Neural progenitor cell (in vitro differentiated cells): ENCODE results near the gene PPP4R1. TPM values are rescaled to one million over a fixed set of nuclear protein-coding genes. Genes with fewer than 3 reads are reported as not detected.

Experiments
- DNase-seq: peaks from one replicate; pipeline ENCODE4 v3.0.0-alpha.2; 2016; ENCODE audit warnings: low spot score
- H2AFZ ChIP-seq: fragments of 200-600 bp; sonication (generic); replicated peaks from 2 replicates; pipeline ENCODE4 v1.6.1; 2016; ENCODE audit warnings: antibody characterized with exemption
- H3F3A ChIP-seq: fragments of 200-600 bp; sonication (generic); 2 replicates; pipeline ENCODE4 v1.6.1; 2016; ENCODE audit warnings: antibody characterized with exemption, low read depth
- H3K27ac ChIP-seq: fragments of 200-600 bp; sonication (generic); 2 replicates; pipeline ENCODE4 v1.5.1; 2016; ENCODE audit warnings: mild to moderate bottlenecking
- H3K27me3 ChIP-seq: fragments of 200-600 bp; sonication (generic); 2 replicates; pipeline ENCODE4 v1.6.1; 2016; ENCODE audit warnings: mild to moderate bottlenecking, moderate library complexity
- H3K36me3 ChIP-seq: fragments of 200-600 bp; sonication (generic); 2 replicates; pipeline ENCODE4 v1.5.1; 2016
- H3K4me1 ChIP-seq: fragments of 200-600 bp; sonication (generic); 2 replicates; pipeline ENCODE4 v1.6.1; 2016; ENCODE audit warnings: mixed run types
- H3K4me2 ChIP-seq: fragments of 200-600 bp; sonication (generic); 2 replicates; pipeline ENCODE4 v1.6.1; 2016
- H3K4me3 ChIP-seq: fragments of 200-600 bp; sonication (generic); 2 replicates; pipeline ENCODE4 v1.5.1; 2016
- H3K79me2 ChIP-seq: fragments of 200-600 bp; sonication (generic); 2 replicates; pipeline ENCODE4 v1.6.1; 2016; ENCODE audit warnings: low read depth
- H3K9ac ChIP-seq: fragments of 200-600 bp; sonication (generic); 2 replicates; pipeline ENCODE4 v1.6.1; 2016
- H3K9me3 ChIP-seq: fragments of 200-600 bp; sonication (generic); 2 replicates; pipeline ENCODE4 v1.5.1; 2016; ENCODE audit warnings: low read depth
- H4K20me1 ChIP-seq: fragments of 200-600 bp; sonication (generic); 2 replicates; pipeline ENCODE4 v1.6.1; 2016; ENCODE audit warnings: low read depth
- H3K27ac Mint-ChIP-seq: 3 replicates; pipeline ENCODE4 v1.8.0; 2021; ENCODE audit warnings: mixed read lengths
- H3K27me3 Mint-ChIP-seq: 2 replicates; pipeline ENCODE4 v1.8.0; 2022; ENCODE audit warnings: low read depth, mild to moderate bottlenecking, inconsistent platforms, moderate library complexity, mixed read lengths; ENCODE audit not compliant: insufficient read depth
- H3K36me3 Mint-ChIP-seq: 3 replicates; pipeline ENCODE4 v1.8.0; 2021; ENCODE audit warnings: mixed read lengths
- H3K4me1 Mint-ChIP-seq: 3 replicates; pipeline ENCODE4 v1.8.0; 2021; ENCODE audit warnings: mixed read lengths
- H3K4me3 Mint-ChIP-seq: 3 replicates; pipeline ENCODE4 v1.8.0; 2021; ENCODE audit warnings: mild to moderate bottlenecking, moderate library complexity, mixed read lengths
- H3K9me3 Mint-ChIP-seq: 3 replicates; pipeline ENCODE4 v1.8.0; 2020; ENCODE audit warnings: mixed read lengths
- EZH2 ChIP-seq: fragments of 200-600 bp; sonication (generic); IDR thresholded peaks from 2 replicates; pipeline ENCODE4 v1.6.1; 2017; ENCODE audit warnings: antibody characterized with exemption, mild to moderate bottlenecking, moderate library complexity
- EZH2phosphoT487 ChIP-seq: fragments of 200-600 bp; sonication (generic); IDR thresholded peaks from 2 replicates; pipeline ENCODE4 v1.6.1; 2017; ENCODE audit warnings: antibody characterized with exemption
- total RNA-seq: library from RNA; depleted of rRNA; stranded (reverse); fragments of >200 nt; gene quantifications from 2 replicates; pipeline ENCODE4 v1.2.3, GENCODE V29; 2015; ENCODE audit warnings: low replicate concordance
- TF ChIP-seq, protein P1 (sequence below): fragments of 200-600 bp; sonication (generic); IDR thresholded peaks from 2 replicates; pipeline ENCODE4 v1.5.1; 2017; ENCODE audit warnings: antibody characterized with exemption, mild to moderate bottlenecking

Gene PPP4R1
- total RNA-seq, 1 donor from 2014 or later, result 102 TPM

DNA sequence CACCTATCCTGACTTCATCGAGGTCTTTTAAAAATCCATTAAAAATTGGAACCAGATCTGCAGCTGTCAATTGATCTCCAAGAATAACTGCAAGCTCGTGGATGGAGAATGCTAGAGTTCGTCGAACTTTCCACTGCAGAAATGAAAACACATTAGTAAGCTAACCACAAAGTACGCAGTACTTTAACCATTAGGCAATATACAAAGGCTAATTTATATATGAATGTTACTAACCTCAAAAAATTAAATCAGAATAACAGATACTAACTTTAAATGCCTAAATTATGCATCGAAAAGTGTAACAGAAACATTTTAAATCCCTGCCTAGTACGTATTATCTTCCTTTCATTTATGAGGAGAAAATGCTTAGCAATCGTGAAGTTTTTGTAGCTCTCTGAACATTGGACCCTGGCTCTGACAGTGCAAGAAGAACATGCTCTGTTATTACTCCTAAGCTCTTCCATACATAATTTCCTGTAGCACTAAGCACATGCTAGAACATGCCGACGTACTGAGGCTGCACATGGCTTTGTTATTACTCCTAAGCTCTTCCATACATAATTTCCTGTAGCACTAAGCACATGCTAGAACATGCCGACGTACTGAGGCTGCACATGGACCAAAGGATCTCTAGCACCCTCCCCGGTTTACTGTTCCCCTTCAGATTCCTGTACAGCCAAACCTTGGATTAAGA, 57.0 kb downstream of the PPP4R1 start:
- Mint-ChIP-seq H3K27me3 (peaks cover 2% of the 10 kb centered on the region), H3K4me1 (no peaks in the 10 kb centered on the region), H3K36me3 (peaks cover 60% of the 10 kb centered on the region), H3K4me3 (no peak overlapping the region), H3K27ac (no peak overlapping the region), H3K9me3 (peaks cover 11% of the 10 kb centered on the region)
- Histone ChIP-seq H3F3A (no peaks in the 10 kb centered on the region), H3K27ac (no peak overlapping the region), H3K4me2 (no peak overlapping the region), H3K36me3 (peaks cover 25% of the 10 kb centered on the region), H3K27me3 (no peaks in the 10 kb centered on the region), H3K9me3 (no peaks in the 10 kb centered on the region), H3K4me1 (no peaks in the 10 kb centered on the region), H3K4me3 (no peak overlapping the region), H4K20me1 (no peaks in the 10 kb centered on the region), H3K9ac (no peak overlapping the region), H3K79me2 (no peaks in the 10 kb centered on the region), H2AFZ (no peak overlapping the region)
- DNase-seq, result no peak
- TF ChIP-seq, protein P1, sequence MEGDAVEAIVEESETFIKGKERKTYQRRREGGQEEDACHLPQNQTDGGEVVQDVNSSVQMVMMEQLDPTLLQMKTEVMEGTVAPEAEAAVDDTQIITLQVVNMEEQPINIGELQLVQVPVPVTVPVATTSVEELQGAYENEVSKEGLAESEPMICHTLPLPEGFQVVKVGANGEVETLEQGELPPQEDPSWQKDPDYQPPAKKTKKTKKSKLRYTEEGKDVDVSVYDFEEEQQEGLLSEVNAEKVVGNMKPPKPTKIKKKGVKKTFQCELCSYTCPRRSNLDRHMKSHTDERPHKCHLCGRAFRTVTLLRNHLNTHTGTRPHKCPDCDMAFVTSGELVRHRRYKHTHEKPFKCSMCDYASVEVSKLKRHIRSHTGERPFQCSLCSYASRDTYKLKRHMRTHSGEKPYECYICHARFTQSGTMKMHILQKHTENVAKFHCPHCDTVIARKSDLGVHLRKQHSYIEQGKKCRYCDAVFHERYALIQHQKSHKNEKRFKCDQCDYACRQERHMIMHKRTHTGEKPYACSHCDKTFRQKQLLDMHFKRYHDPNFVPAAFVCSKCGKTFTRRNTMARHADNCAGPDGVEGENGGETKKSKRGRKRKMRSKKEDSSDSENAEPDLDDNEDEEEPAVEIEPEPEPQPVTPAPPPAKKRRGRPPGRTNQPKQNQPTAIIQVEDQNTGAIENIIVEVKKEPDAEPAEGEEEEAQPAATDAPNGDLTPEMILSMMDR, result no peak
- TF ChIP-seq EZH2 (no peak), EZH2phosphoT487 (no peak)

DNA sequence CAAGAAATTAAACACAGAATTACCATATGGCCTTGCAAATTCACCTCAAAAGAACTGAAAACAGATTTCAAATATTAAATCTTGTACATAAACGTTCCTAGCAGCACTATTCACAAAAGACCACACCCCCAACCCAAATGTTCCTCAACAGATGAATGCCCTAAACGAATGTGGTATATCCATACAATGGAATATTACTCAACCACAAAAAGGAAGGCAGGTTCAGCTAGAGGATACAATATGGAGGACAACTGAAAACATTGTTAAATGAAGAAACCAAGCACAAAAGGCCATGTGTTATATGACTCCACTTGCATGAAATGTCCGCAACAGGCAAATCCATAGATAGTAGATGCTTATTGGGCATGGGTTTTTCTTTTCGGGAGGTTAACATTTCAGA, 61.7 kb downstream of the PPP4R1 start:
- DNase-seq, result no peak
- Histone ChIP-seq H3K4me3 (no peak overlapping the region), H2AFZ (no peak overlapping the region), H3K27ac (no peak overlapping the region), H3K36me3 (peaks cover 42% of the 10 kb centered on the region), H3K79me2 (no peaks in the 10 kb centered on the region), H3K4me1 (no peaks in the 10 kb centered on the region), H4K20me1 (no peaks in the 10 kb centered on the region), H3K9me3 (no peaks in the 10 kb centered on the region), H3K9ac (no peak overlapping the region), H3F3A (no peaks in the 10 kb centered on the region), H3K4me2 (no peak overlapping the region), H3K27me3 (no peaks in the 10 kb centered on the region)
- H3K27me3 Mint-ChIP-seq, result no peaks in the 10 kb centered on the region
- peaks cover 70% of the 10 kb centered on the region for H3K36me3 Mint-ChIP-seq
- peaks cover 16% of the 10 kb centered on the region for H3K9me3 Mint-ChIP-seq
- no peak for TF ChIP-seq EZH2
- no peak for TF ChIP-seq EZH2phosphoT487
- TF ChIP-seq, protein P1, result no peak
- no peaks in the 10 kb centered on the region for H3K4me1 Mint-ChIP-seq
- no peak overlapping the region for H3K27ac Mint-ChIP-seq
- no peak overlapping the region for H3K4me3 Mint-ChIP-seq

DNA sequence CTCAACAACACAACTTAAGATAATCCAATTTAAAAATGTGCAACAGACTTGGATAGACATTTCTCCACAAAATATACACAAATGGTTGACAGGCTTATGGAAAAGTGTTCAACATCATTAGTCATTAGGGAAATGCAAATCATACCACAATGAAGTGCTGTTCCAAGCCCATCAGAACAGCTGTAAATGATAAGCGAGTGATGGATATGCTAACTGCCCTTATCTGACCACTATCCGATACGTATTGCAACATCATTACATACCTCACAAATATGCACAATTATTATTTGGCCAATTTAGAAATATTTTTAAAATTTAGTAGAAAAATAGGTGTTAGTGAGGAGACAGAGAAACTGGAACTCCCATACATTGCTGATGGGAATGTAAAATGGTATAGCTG, 62.2 kb downstream of the PPP4R1 start:
- Histone ChIP-seq H3K27me3 (no peaks in the 10 kb centered on the region), H3K9ac (no peak overlapping the region), H3F3A (no peaks in the 10 kb centered on the region), H3K4me2 (no peak overlapping the region), H3K4me3 (no peak overlapping the region), H3K4me1 (no peaks in the 10 kb centered on the region), H3K79me2 (no peaks in the 10 kb centered on the region), H3K9me3 (no peaks in the 10 kb centered on the region), H3K27ac (no peak overlapping the region), H2AFZ (no peak overlapping the region), H4K20me1 (no peaks in the 10 kb centered on the region), H3K36me3 (peaks cover 42% of the 10 kb centered on the region)
- DNase-seq, result no peak
- no peak overlapping the region for H3K4me3 Mint-ChIP-seq
- no peak overlapping the region for H3K27ac Mint-ChIP-seq
- H3K4me1 Mint-ChIP-seq, result no peaks in the 10 kb centered on the region
- H3K27me3 Mint-ChIP-seq, result peaks cover 1% of the 10 kb centered on the region
- H3K9me3 Mint-ChIP-seq, result peaks cover 16% of the 10 kb centered on the region
- peaks cover 72% of the 10 kb centered on the region for H3K36me3 Mint-ChIP-seq
- TF ChIP-seq, protein P1, result no peak
- TF ChIP-seq EZH2phosphoT487 (no peak), EZH2 (no peak)
